Thyroid gland (tissue), 4 donors: Measurements from ENCODE around the gene NXPH1.

Source experiments
- POLR2A ChIP-seq, 2 donors: fragments of 450-650 bp; IDR thresholded peaks; one replicate each; pipeline ENCODE4 v1.6.1; 2017; ENCODE audit warnings: antibody characterized with exemption in 2 of 2, mild to moderate bottlenecking in 2 of 2, moderate library complexity in 1 of 2
- TF ChIP-seq, protein P1 (sequence below), 6 experiments: fragments of 200-600 bp in 3 of 6; fragments of 450-650 bp in 3 of 6; sonication (generic) in 3 of 6; IDR thresholded peaks; one replicate each; pipeline ENCODE4 v1.5.1; 2016 to 2019; ENCODE audit warnings: antibody characterized with exemption in 6 of 6, mild to moderate bottlenecking in 2 of 6, inconsistent platforms in 1 of 6, moderate library complexity in 1 of 6

DNA sequence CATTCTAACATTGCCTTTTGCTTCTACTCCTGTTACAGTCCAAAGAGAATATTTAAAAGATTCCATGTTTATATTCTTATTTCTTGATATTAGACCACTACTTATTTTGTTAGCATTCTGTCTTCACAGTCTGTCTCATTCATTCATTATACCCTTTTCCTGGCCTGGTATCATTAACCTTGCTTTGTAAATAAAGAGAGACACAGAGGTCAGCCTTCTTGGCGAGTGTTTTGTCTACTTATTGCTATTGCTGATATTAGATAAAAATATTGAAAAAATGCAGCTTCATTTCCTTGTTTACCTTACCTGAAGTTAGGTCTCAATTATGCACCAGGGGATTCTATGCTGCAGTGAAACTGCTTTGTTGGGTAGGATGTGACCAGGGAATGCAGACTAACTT is 179.2 kb downstream of the NXPH1 start:
- no peak for TF ChIP-seq POLR2A (IDR thresholded peaks at IDR 0.05)
- TF ChIP-seq, protein P1, sequence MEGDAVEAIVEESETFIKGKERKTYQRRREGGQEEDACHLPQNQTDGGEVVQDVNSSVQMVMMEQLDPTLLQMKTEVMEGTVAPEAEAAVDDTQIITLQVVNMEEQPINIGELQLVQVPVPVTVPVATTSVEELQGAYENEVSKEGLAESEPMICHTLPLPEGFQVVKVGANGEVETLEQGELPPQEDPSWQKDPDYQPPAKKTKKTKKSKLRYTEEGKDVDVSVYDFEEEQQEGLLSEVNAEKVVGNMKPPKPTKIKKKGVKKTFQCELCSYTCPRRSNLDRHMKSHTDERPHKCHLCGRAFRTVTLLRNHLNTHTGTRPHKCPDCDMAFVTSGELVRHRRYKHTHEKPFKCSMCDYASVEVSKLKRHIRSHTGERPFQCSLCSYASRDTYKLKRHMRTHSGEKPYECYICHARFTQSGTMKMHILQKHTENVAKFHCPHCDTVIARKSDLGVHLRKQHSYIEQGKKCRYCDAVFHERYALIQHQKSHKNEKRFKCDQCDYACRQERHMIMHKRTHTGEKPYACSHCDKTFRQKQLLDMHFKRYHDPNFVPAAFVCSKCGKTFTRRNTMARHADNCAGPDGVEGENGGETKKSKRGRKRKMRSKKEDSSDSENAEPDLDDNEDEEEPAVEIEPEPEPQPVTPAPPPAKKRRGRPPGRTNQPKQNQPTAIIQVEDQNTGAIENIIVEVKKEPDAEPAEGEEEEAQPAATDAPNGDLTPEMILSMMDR (IDR thresholded peaks at IDR 0.05): no peak
